Gastroesophageal sphincter (tissue), 4 donors: ENCODE data around the gene SEC24A. TPM values are rescaled to one million over a fixed set of nuclear protein-coding genes. Genes with fewer than 3 reads are reported as not detected.
"Not testable (repeated sequence)": the region's sequence is repeated elsewhere in the genome, so short reads cannot be mapped to it uniquely, and the experiment has no call there.

ENCODE experiments used
- ATAC-seq: fragments of 150-250 bp; one replicate; pipeline ENCODE4 v1.9.1; 2016; ENCODE audit warnings: mild to moderate bottlenecking, moderate library complexity
- H3K27ac ChIP-seq, 4 donors: fragments of 200-600 bp; sonication (generic) in 3 of 4; 1 replicate in 3 of 4; 2 replicates in 1 of 4; pipeline ENCODE4 v1.5.1; 2016 to 2019
- H3K27me3 ChIP-seq: fragments of 200-600 bp; sonication (generic); one replicate; pipeline ENCODE4 v1.5.1; 2019
- H3K36me3 ChIP-seq, 2 donors: fragments of 200-600 bp; sonication (generic); one replicate each; pipeline ENCODE4 v1.5.1; 2019; ENCODE audit warnings: control low read depth in 1 of 2
- H3K4me1 ChIP-seq, 3 donors: fragments of 200-600 bp; sonication (generic); 1 replicate in 2 of 3; 2 replicates in 1 of 3; pipeline ENCODE4 v1.5.1; 2016 to 2019; ENCODE audit warnings: control low read depth in 2 of 3
- H3K4me3 ChIP-seq, 2 donors: fragments of 200-600 bp; sonication (generic); one replicate each; pipeline ENCODE4 v1.5.1; 2019; ENCODE audit warnings: mild to moderate bottlenecking in 1 of 2, moderate library complexity in 1 of 2
- H3K9me3 ChIP-seq, 3 donors: fragments of 200-600 bp; sonication (generic); one replicate each; pipeline ENCODE4 v1.5.1; 2017 to 2019; ENCODE audit warnings: control low read depth in 2 of 3
- EP300 ChIP-seq: sonication (generic); formaldehyde crosslinking; IDR thresholded peaks from one replicate; pipeline ENCODE4 v1.6.1; 2017; ENCODE audit warnings: antibody characterized with exemption, mild to moderate bottlenecking
- POLR2A ChIP-seq, 2 donors: fragments of 450-650 bp; IDR thresholded peaks; one replicate each; pipeline ENCODE4 v1.6.1; 2017; ENCODE audit warnings: antibody characterized with exemption in 2 of 2, mild to moderate bottlenecking in 2 of 2, moderate library complexity in 1 of 2
- POLR2AphosphoS5 ChIP-seq: sonication (generic); formaldehyde crosslinking; IDR thresholded peaks from one replicate; pipeline ENCODE4 v1.6.1; 2017; ENCODE audit warnings: antibody characterized with exemption
- WGBS, 2 donors: methylation state at CpG; one replicate each; pipeline ENCODE4 v1.1.5; 2018; ENCODE audit warnings: low coverage in 1 of 2; 5-methylcytosine and 5-hydroxymethylcytosine counted together
- total RNA-seq, 4 donors: library from RNA; depleted of rRNA; stranded (reverse); fragments of >200 nt; gene quantifications; one replicate each; pipeline ENCODE4 v1.1.0, GENCODE V29; 2016
- TF ChIP-seq, protein P1 (sequence below), 4 experiments: fragments of 200-600 bp in 2 of 4; fragments of 450-650 bp in 2 of 4; sonication (generic) in 1 of 4; IDR thresholded peaks; one replicate each; pipeline ENCODE4 v1.5.1; 2017 to 2019; ENCODE audit warnings: antibody characterized with exemption in 4 of 4, mild to moderate bottlenecking in 2 of 4, moderate library complexity in 2 of 4

SEC24A gene
- total RNA-seq, 4 donors from 2014 or later: 13.0 to 18.3 (median 14.7) TPM

DNA sequence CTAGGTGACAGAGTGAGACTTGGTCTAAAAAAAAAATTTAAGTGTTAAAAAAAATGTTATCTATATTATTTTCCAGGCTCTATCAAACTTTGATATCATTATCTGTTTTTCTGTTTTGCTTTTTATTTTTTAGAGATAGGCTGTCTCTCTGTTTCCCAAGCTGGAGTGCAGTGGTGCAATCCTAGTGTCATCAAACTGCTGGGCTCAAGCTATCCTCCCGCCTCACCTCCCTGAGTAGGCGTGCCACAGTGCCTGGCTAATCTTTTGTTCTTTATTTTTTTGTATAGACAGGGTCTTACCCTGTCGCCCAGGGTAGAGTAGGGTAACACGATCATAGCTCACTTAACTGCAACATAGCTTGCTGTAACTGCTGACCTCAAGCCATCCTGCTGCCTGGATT, 14.4 kb downstream of the SEC24A start:
- no peak overlapping the region for H3K4me3 ChIP-seq
- H3K27me3 ChIP-seq: no peaks in the 10 kb centered on the region
- TF ChIP-seq POLR2A (IDR thresholded peaks at IDR 0.05) (no peak), POLR2AphosphoS5 (no peak), EP300 (no peak)
- TF ChIP-seq, protein P1, sequence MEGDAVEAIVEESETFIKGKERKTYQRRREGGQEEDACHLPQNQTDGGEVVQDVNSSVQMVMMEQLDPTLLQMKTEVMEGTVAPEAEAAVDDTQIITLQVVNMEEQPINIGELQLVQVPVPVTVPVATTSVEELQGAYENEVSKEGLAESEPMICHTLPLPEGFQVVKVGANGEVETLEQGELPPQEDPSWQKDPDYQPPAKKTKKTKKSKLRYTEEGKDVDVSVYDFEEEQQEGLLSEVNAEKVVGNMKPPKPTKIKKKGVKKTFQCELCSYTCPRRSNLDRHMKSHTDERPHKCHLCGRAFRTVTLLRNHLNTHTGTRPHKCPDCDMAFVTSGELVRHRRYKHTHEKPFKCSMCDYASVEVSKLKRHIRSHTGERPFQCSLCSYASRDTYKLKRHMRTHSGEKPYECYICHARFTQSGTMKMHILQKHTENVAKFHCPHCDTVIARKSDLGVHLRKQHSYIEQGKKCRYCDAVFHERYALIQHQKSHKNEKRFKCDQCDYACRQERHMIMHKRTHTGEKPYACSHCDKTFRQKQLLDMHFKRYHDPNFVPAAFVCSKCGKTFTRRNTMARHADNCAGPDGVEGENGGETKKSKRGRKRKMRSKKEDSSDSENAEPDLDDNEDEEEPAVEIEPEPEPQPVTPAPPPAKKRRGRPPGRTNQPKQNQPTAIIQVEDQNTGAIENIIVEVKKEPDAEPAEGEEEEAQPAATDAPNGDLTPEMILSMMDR (IDR thresholded peaks at IDR 0.05): no peak
- H3K4me1 ChIP-seq: no peaks in the 10 kb centered on the region
- 79% methylated on average over 3 of the region's 4 CpGs; no CpG with 5 or more reads in 1 of the 2 donors for WGBS, 2 donors
- no peaks in the 10 kb centered on the region for H3K9me3 ChIP-seq
- ATAC-seq: no peak
- no peak overlapping the region for H3K27ac ChIP-seq
- H3K36me3 ChIP-seq: peaks cover 0 to 57% of the 10 kb centered on the region in 2 donors

DNA sequence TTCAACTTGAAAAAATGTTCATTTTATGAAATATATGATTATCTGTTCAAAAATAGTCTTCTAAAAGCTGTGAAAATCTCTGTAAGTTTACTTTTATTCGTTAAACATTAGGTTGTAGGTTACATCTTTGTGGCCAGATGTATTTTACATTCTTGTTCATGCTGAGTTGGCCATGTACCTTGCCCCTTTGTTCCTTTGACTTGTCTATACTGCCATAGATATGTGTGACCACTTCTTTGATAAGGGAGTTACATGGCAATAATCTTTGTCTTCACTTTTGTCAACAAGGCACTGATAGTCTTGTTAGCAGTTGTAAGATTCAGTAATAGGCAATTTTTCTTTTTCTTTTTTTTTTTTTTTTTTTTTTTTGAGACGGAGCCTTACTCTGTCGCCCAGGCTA, 15.9 kb downstream of the SEC24A start:
- 68 to 86% methylated on average over 1 to 2 of the region's 3 CpGs for WGBS, 2 donors
- TF ChIP-seq, protein P1 (IDR thresholded peaks at IDR 0.05): no peak
- TF ChIP-seq POLR2AphosphoS5 (no peak), EP300 (no peak), POLR2A (IDR thresholded peaks at IDR 0.05) (no peak)
- Histone ChIP-seq H3K36me3 (peaks cover 0 to 72% of the 10 kb centered on the region in 2 donors), H3K4me3 (no peak overlapping the region), H3K4me1 (no peaks in the 10 kb centered on the region), H3K9me3 (no peaks in the 10 kb centered on the region), H3K27ac (no peak overlapping the region), H3K27me3 (no peaks in the 10 kb centered on the region)
- ATAC-seq: no peak

DNA sequence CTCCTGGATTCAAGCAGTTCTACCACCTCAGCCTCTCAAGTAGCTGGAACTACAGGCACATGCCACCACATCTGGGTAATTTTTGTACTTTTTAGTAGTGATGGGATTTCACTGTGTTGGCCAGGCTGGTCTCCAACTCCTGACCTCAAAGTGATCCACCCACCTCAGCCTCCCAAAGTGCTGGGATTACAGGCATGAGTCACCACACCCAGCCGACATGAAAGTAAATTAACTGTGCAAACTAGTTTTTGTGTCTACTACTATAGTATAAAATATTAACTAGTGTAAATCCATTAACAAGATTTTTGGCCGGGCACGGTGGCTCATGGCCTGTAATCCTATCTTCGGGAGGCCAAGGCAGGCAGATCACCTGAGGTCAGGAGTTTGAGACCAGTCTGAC, 25.0 kb downstream of the SEC24A start:
- not testable (repeated sequence) for H3K4me1 ChIP-seq, H3K4me3 ChIP-seq, H3K27me3 ChIP-seq, ATAC-seq, H3K9me3 ChIP-seq, H3K27ac ChIP-seq
- WGBS, 2 donors: 88% methylated on average over 4 of the region's 4 CpGs; no CpG with 5 or more reads in 1 of the 2 donors
- H3K36me3 ChIP-seq: peaks cover 0 to 100% of the 10 kb centered on the region in 2 donors

DNA sequence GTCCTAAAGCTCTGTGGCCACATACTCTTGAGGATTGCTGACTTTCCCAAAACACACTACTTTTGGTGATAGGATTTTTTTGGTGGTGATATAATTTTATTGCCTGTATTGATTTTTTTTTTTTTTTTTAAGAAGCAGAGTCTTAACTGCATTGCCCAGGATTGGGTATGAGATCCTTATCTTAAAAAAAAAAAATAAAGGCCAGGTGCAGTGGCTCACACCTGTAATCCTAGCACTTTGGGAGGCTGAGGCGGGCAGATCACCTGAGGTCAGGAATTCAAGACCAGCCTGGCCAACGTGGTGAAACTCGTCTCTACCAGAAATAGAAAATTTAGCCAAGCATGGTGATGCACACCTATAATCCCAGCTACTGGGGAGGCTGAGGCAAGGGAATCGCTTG, 28.8 kb downstream of the SEC24A start:
- H3K4me1 ChIP-seq, H3K27ac ChIP-seq, H3K4me3 ChIP-seq, H3K27me3 ChIP-seq, H3K9me3 ChIP-seq, ATAC-seq: not testable (repeated sequence)
- WGBS, 2 donors: 86 to 91% methylated on average over 3 to 4 of the region's 4 CpGs
- H3K36me3 ChIP-seq: peaks cover 0 to 100% of the 10 kb centered on the region in 2 donors

DNA sequence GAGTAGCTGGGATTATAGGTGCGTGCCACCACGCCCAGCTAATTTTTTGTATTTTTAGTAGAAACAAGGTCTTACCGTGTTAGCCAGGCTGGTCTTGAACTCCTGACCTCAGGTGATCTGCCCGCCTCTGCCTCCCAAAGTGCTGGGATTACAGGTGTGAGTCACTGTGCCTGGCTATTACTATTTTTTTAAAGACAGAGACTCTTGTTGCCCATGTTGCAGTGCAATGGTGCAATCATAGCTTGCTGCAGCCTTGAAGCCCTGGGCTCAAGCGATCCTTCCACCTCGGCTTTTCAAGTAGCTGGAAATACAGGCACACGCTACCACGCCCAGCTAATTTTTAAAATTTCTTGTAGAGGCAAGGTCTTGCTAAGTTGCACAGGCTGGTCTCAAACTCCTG, 41.6 kb downstream of the SEC24A start:
- WGBS, 2 donors: 95 to 96% methylated on average over 4 to 8 of the region's 8 CpGs
- not testable (repeated sequence) for ATAC-seq, H3K4me3 ChIP-seq, H3K27ac ChIP-seq, H3K9me3 ChIP-seq, H3K27me3 ChIP-seq, H3K4me1 ChIP-seq
- H3K36me3 ChIP-seq: peaks cover 0 to 99% of the 10 kb centered on the region in 2 donors

DNA sequence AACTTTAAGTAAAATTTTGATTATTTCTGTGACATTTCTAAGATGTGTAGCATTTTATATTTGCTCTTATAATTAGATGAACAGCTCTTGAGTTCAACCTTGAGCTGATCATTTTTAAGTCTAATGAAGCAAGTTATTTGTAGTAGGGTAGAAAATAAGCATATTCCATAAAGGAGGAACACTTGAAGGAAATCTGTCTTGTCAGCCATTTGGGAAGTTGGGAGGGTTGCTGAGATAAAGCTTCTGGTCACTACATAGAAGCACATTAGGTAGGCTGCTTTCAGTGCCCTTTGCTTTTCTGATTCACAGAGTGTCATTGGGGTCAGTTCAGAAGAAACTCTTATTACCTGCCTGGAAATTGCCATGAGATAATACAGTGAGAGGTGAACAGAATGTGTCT, 44.1 kb downstream of the SEC24A start:
- H3K27ac ChIP-seq: no peak overlapping the region
- no peak for TF ChIP-seq EP300
- TF ChIP-seq, protein P1 (IDR thresholded peaks at IDR 0.05): no peak
- TF ChIP-seq POLR2A (IDR thresholded peaks at IDR 0.05): no peak
- no peak for TF ChIP-seq POLR2AphosphoS5
- peaks cover 0 to 98% of the 10 kb centered on the region in 2 donors for H3K36me3 ChIP-seq
- H3K4me3 ChIP-seq: no peak overlapping the region
- ATAC-seq: no peak
- H3K27me3 ChIP-seq: no peaks in the 10 kb centered on the region
- no peaks in the 10 kb centered on the region for H3K9me3 ChIP-seq
- no peaks in the 10 kb centered on the region for H3K4me1 ChIP-seq

DNA sequence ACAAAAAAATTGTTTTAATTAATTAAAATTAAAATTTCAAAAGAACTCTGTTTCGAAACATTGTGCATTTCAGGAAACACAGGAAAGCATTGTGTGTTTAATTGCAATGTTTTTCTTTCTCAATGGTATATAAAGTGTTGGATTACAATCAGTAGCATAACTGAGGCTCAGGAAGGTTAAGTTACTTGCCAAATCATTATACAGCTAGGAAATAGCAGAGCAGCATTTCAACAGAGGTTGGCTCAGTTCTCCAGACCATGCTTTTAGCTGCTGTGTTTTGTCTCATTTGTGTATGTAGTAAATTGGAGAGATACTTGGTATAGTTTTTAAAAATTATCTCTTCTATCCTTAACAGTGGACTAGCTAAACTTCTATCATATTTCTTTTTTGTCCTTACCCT, 59.7 kb downstream of the SEC24A start:
- Histone ChIP-seq H3K4me1 (no peaks in the 10 kb centered on the region), H3K36me3 (peaks cover 0 to 100% of the 10 kb centered on the region in 2 donors), H3K27ac (no peak overlapping the region), H3K27me3 (no peaks in the 10 kb centered on the region), H3K4me3 (no peak overlapping the region), H3K9me3 (no peaks in the 10 kb centered on the region)
- no peak for ATAC-seq
- TF ChIP-seq POLR2AphosphoS5 (no peak), POLR2A (IDR thresholded peaks at IDR 0.05) (no peak), EP300 (no peak)
- TF ChIP-seq, protein P1 (IDR thresholded peaks at IDR 0.05): no peak
- WGBS, 2 donors: 87 to 94% methylated on average over 1 of the region's 1 CpG
